HG02610 (cell line): ENCODE results near the gene PRKN.

ENCODE experiments used
- ATAC-seq: cut with Tn5 transposase; IDR thresholded peaks from one replicate; pipeline ENCODE4 v1.9.1; 2021; ENCODE audit warnings: mild to moderate bottlenecking, moderate library complexity; ENCODE audit not compliant: unreplicated experiment

The PRKN gene

GRCh38 chr6:162260027-162260426 lies 467.5 kb downstream of the PRKN start:
- no peak for ATAC-seq

DNA sequence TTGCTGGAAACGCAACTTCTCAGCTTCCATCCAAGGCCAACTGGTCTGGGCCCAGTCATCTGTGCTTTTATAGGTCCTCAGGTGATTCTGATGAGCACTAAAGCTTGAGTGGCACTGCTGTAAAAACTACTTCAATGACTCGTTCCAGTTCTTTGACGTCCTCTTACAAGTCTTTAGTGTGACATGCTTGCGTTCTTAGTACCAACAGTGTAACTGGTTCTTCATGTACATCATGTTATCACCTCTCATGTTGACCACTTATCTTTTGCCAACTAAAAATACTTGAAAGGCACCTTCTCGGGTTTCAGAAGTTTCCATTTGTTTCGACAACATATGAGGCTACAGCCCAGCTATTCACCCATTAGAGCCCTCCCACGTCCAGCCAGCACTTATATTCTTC lies 468.9 kb downstream of the PRKN start:
- ATAC-seq: no peak

- no peak for ATAC-seq
Measured at GRCh38 chr6:162256361-162256760, 471.2 kb downstream of the PRKN start.

GRCh38 chr6:162251257-162251656 lies 476.3 kb downstream of the PRKN start:
- no peak for ATAC-seq

DNA sequence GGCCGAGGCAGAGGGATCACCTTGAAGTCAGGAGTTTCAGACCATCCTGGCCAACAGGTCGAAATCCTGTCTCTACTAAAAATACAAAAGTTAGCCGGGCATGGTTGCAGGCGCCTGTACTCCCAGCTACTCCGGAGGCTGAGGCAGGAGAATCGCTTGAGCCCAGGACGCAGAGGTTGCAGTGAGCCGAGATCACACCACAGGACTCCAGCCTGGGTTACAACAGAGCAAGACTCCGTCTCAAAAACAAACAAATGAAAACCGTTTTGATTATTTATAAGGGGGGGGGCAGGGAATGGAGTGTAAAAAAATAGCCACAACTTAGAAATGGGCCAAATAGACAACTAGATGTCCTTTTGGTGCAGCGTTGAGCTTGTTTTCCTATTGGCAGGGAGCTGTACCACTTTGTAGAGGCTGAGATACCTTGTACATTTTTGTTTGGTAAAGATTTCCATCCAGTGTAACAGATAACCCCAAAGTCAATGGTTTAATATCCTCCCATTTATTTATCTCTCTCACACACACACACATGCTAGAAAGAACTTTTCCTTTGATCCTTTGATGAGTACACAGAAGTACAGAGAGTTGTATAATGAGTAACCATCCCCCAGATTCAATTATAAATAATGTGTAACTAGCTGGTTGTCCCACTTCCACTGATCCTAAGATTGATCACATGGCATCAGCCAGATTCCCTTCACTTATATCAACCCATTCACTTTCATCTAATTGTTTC lies 477.5 kb downstream of the PRKN start:
- ATAC-seq: no peak

GRCh38 chr6:162245830-162246420 lies 481.6 kb downstream of the PRKN start:
- no peak for ATAC-seq

- no peak for ATAC-seq
Measured at GRCh38 chr6:162244031-162244430, 483.5 kb downstream of the PRKN start.

GRCh38 chr6:162242915-162243314 lies 484.7 kb downstream of the PRKN start:
- no peak for ATAC-seq

DNA sequence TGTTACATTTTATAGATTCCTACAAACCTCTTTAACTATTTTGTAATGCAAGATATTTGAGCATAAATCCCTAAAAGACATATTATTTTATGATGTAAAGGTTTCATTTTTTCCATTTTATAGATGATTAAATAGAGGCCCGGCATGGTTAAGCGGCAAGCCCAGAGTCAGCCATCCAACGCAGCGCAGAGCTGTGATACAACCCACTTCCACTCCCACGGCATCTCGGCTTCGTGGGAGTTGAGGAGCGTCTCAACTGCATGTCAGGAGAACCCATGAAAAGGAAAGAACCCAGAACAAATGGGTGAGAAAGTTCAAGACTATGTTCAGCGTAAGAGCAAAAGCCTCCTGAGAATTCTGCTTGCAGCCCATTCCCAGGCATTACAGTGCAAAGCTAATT lies 488.2 kb downstream of the PRKN start:
- ATAC-seq: no peak

- ATAC-seq: no peak
Measured at GRCh38 chr6:162238675-162239074, 488.9 kb downstream of the PRKN start.

- ATAC-seq: no peak
Measured at GRCh38 chr6:162237331-162237730, 490.2 kb downstream of the PRKN start.

DNA sequence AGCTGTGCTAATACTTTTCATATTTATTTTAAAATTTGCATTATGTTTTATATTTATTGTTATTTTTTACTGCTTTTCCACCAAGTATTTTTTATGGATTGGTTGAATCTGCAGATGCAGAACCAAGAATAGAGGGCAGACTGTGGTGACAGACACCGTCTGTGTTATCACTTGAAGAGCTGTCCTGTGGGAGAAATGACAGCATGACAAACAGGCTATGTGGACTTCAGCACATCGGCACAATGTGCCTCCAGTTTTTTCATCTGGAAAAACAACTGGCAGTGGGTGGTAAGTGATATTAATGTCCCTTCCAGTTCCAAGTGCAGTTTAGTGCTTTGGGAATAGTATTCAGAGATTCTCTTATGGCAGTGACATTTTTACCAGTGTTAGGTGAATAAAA lies 492.9 kb downstream of the PRKN start:
- ATAC-seq: no peak

DNA sequence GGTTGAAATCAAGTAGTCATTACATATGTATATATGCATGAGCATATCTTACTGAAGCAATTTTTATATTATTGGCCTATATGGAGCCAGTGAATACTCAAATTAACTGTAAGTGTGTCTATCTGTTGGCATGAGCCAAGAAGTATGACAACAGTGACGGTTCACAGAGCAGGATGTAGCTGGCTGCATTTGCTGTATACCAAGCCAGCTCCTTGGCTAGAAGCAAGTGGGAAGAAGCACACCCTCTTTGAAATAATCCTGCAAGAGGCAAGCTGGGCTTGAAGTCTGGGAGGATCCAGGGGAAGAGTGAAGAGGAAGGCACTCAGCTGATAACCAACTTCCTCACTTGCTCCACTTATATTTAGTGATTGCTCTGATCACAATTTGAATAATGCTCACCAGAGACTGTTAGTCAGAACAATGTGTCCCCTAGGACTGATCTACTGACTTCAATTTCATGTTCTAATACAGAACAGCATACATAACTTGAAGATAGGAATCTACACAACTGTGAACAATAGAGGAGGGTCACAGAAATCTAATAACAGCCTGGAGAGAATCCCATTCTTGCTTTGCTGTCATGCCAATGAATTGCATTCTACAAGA lies 497.3 kb downstream of the PRKN start:
- ATAC-seq: no peak

GRCh38 chr6:162229093-162229492 lies 498.5 kb downstream of the PRKN start:
- ATAC-seq: no peak

DNA sequence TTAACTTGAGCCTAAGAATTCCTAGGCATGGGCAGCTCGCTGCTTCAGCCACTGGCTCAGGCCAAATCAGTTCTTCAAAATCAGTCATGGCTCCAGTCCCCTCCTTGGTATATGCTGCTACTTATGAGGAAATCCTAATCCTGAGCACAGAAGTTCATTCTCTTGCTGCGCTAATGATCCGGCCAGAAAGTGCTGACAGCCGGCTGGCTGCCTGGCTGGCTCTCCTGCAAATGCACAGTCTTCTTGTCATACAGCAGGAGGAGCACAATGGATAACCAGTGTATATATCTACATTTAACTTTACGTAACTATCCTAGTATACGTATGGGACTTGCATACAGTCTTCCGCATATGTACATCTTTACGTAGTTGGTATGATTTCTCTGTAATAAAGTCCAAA lies 500.8 kb downstream of the PRKN start:
- no peak for ATAC-seq

GRCh38 chr6:162222521-162222920 lies 505.0 kb downstream of the PRKN start:
- ATAC-seq: no peak

DNA sequence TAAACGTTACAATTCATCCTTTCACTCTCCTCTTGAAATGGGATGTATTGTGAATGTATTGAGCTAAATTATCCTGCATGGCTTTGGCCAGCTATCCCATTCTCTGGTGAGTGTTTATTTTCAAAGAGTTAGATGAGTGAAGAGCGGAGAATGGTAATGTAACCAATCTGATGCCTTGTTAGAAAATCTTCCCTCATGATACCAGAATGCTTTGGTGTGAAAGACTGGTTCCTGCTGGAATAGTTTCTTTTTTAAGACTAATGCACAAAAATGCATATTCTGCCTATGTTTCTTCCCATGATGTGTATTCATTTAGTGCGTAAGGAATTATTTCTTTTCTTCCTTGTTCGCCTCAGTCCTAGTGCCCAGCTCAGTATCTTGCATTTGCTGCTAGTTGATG lies 506.7 kb downstream of the PRKN start:
- no peak for ATAC-seq

DNA sequence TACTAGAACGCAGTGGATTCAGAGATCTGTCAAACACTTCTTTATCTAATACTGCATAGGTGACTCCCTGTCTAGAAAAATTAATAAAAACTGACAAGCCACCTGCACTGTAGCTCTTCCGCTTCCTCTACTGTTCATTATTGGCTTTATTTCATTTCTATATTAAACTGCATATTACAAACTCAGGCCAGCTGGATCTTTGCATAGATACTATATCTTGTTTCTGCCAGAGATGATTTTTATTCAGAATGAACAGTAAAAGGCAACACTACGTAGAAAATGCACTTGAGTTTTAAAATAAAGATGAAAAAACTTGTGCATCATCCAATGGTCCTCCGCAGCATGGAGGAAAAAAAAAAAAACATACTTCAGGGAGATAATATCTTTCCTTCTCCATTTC lies 508.3 kb downstream of the PRKN start:
- ATAC-seq: no peak

- no peak for ATAC-seq
Measured at GRCh38 chr6:162217811-162218493, 509.6 kb downstream of the PRKN start.

DNA sequence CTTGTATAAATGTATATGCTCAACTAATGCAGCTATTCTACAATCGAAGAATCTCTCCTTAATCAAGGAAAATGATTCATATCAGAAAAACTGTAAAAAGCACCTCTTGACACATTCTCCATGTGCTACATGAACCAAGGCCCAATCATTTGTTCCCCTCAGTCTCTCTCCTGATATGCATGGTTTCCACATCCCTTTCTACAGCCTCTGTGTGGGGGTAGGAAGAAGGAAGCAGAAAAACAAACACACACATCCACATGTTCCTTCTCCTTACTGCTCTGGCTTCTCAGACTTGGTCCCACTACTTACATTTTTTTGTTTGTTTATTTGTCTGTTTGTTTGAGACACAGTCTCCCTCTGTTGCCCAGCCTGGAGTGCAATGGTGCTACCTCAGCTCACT lies 510.5 kb downstream of the PRKN start:
- no peak for ATAC-seq

DNA sequence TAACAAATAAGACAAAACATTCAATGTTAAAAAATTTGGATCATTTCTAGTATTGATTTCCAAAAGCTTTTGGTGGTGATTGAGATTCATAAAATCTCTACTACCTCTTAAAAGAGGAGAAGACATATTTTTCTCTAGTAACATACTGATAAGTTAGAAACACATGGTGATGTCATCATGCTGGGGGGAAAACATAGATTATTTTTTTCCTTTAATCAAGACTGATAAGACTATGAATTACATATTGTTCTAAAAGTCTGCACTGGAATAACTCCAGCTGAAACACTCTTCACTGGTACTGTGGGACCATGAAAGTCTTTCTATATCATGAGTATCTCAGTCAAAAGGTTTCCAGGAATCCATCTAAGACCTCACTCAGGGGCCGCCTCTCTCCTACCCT lies 515.8 kb downstream of the PRKN start:
- no peak for ATAC-seq

GRCh38 chr6:162211022-162211421 lies 516.5 kb downstream of the PRKN start:
- ATAC-seq: no peak
